ENCODE results near the gene ADCY3. TPM values are rescaled to one million over a fixed set of nuclear protein-coding genes. Genes with fewer than 3 reads are reported as not detected.

The ADCY3 gene
- total RNA-seq, 1 experiment from 2014 or later, result 75.6 TPM

GRCh38 chr2:24885221-24886125 lies 34.6 kb downstream of the ADCY3 start:
- no peak overlapping the region for H3K27ac Mint-ChIP-seq (ENCODE audit: unreplicated experiment)
- CTCF ChIA-PET, result no interaction called here
- POLR2A ChIA-PET, result no interaction called here

GRCh38 chr2:24883946-24884345 lies 36.1 kb downstream of the ADCY3 start:
- H3K36me3 Mint-ChIP-seq (ENCODE audit: insufficient read depth, unreplicated experiment), result peaks cover 5% of the 10 kb centered on the region
- Histone ChIP-seq H3K36me3 (ENCODE audit: control insufficient read depth, insufficient read depth, low read length) (no peaks in the 10 kb centered on the region), H3K27me3 (replicated peaks; ENCODE audit: control insufficient read depth, insufficient read depth, low read length) (no peaks in the 10 kb centered on the region), H3K4me1 (no peaks in the 10 kb centered on the region), H3K4me3 (ENCODE audit: low read depth, low read length) (no peak overlapping the region), H3K9me3 (no peaks in the 10 kb centered on the region)
- TF ChIP-seq CTCF (IDR thresholded peaks at IDR 0.05; ENCODE audit: insufficient read depth in 1 of 2, low read depth in 1 of 2, low read length in 1 of 2, severe bottlenecking in 1 of 2, unreplicated experiment in 1 of 2), result no peak
- intact Hi-C loops (cut with micrococcal nuclease; ENCODE audit: unreplicated experiment), result no loop called here
- H3K4me3 Mint-ChIP-seq (ENCODE audit: unreplicated experiment), result no peak overlapping the region
- no peak for DNase-seq
- H3K4me1 Mint-ChIP-seq (ENCODE audit: low read depth, unreplicated experiment), result no peaks in the 10 kb centered on the region
- H3K9me3 Mint-ChIP-seq (ENCODE audit: unreplicated experiment), result no peaks in the 10 kb centered on the region
- no peaks in the 10 kb centered on the region for H3K27me3 Mint-ChIP-seq (ENCODE audit: insufficient read depth, unreplicated experiment)
- no TSS peak for BruUV-seq (replicated peaks)
- peak overlapping the region; percentile 55 for H3K27ac Mint-ChIP-seq (ENCODE audit: unreplicated experiment)
- POLR2A ChIA-PET, result no interaction called here
- CTCF ChIA-PET, result no interaction called here

More at GRCh38 chr2:24885221-24886125, 34.6 kb downstream of the ADCY3 start:
- Histone ChIP-seq H3K4me3 (ENCODE audit: low read depth, low read length) (no peak overlapping the region), H3K27me3 (replicated peaks; ENCODE audit: control insufficient read depth, insufficient read depth, low read length) (no peaks in the 10 kb centered on the region), H3K36me3 (ENCODE audit: control insufficient read depth, insufficient read depth, low read length) (no peaks in the 10 kb centered on the region), H3K9me3 (no peaks in the 10 kb centered on the region), H3K4me1 (no peaks in the 10 kb centered on the region)
- Mint-ChIP-seq H3K9me3 (ENCODE audit: unreplicated experiment) (no peaks in the 10 kb centered on the region), H3K36me3 (ENCODE audit: insufficient read depth, unreplicated experiment) (peaks cover 9% of the 10 kb centered on the region), H3K4me1 (ENCODE audit: low read depth, unreplicated experiment) (no peaks in the 10 kb centered on the region), H3K27me3 (ENCODE audit: insufficient read depth, unreplicated experiment) (no peaks in the 10 kb centered on the region), H3K4me3 (ENCODE audit: unreplicated experiment) (no peak overlapping the region)
- intact Hi-C loops (cut with micrococcal nuclease; ENCODE audit: unreplicated experiment), result no loop called here
- no TSS peak for BruUV-seq (replicated peaks)
- TF ChIP-seq CTCF (IDR thresholded peaks at IDR 0.05; ENCODE audit: insufficient read depth in 1 of 2, low read depth in 1 of 2, low read length in 1 of 2, severe bottlenecking in 1 of 2, unreplicated experiment in 1 of 2), result no peak
- DNase-seq, result no peak

GRCh38 chr2:24881623-24882022 lies 38.4 kb downstream of the ADCY3 start:
- Mint-ChIP-seq H3K9me3 (ENCODE audit: unreplicated experiment) (no peaks in the 10 kb centered on the region), H3K27me3 (ENCODE audit: insufficient read depth, unreplicated experiment) (no peaks in the 10 kb centered on the region), H3K27ac (ENCODE audit: unreplicated experiment) (no peak overlapping the region), H3K36me3 (ENCODE audit: insufficient read depth, unreplicated experiment) (peaks cover 5% of the 10 kb centered on the region), H3K4me3 (ENCODE audit: unreplicated experiment) (no peak overlapping the region), H3K4me1 (ENCODE audit: low read depth, unreplicated experiment) (peaks cover 8% of the 10 kb centered on the region)
- no peaks in the 10 kb centered on the region for H3K36me3 ChIP-seq (ENCODE audit: control insufficient read depth, insufficient read depth, low read length)
- no peak overlapping the region for H3K4me3 ChIP-seq (ENCODE audit: low read depth, low read length)
- no TSS peak for BruUV-seq (replicated peaks)
- intact Hi-C loops (cut with micrococcal nuclease; ENCODE audit: unreplicated experiment), result no loop called here
- peak in 1 of 2 experiments; percentile 28 for TF ChIP-seq CTCF (IDR thresholded peaks at IDR 0.05; ENCODE audit: insufficient read depth in 1 of 2, low read depth in 1 of 2, low read length in 1 of 2, severe bottlenecking in 1 of 2, unreplicated experiment in 1 of 2)
- H3K4me1 ChIP-seq, result peaks cover 8% of the 10 kb centered on the region; the same call in 1 of the 2 replicates
- CTCF ChIA-PET, result interaction anchor here (0.9 kb wide), 1 partner anchor 54 kb away, joined by 3 read pairs; no protein-coding TSS in a partner anchor
- DNase-seq, result peak in 1 of 2 experiments; percentile 47
- H3K9me3 ChIP-seq, result no peaks in the 10 kb centered on the region
- H3K27me3 ChIP-seq (replicated peaks; ENCODE audit: control insufficient read depth, insufficient read depth, low read length), result no peaks in the 10 kb centered on the region
- POLR2A ChIA-PET, result no interaction called here
